ENCODE measurements around the gene HPS4.

The HPS4 gene

GRCh38 chr22:26512149-26512793 is 28.7 kb upstream of the HPS4 start, which contains the start of gene TFIP11:
Gene TFIP11, minus strand, starts transcription at chr22:26512473. Its CDS starts 2,201 bp downstream, at chr22:26510272.
- TF ChIP-seq ZFX (IDR thresholded peaks at IDR 0.05; ENCODE audit: borderline replicate concordance) (no peak), CTCF (IDR thresholded peaks at IDR 0.05) (no peak)
- peak within 1 kb of the TSS; percentile 53 for H3K27ac ChIP-seq

GRCh38 chr22:26508148-26508547 is 24.6 kb upstream of the HPS4 start:
- TF ChIP-seq ZFX (IDR thresholded peaks at IDR 0.05; ENCODE audit: borderline replicate concordance) = no peak
- no peak for TF ChIP-seq CTCF (IDR thresholded peaks at IDR 0.05)
- no peak overlapping the region for H3K27ac ChIP-seq

GRCh38 chr22:26503758-26504157 is 20.2 kb upstream of the HPS4 start:
- TF ChIP-seq ZFX (IDR thresholded peaks at IDR 0.05; ENCODE audit: borderline replicate concordance) (no peak), CTCF (IDR thresholded peaks at IDR 0.05) (no peak)
- no peak overlapping the region for H3K27ac ChIP-seq

GRCh38 chr22:26502688-26503561 is 19.3 kb upstream of the HPS4 start:
- H3K27ac ChIP-seq = no peak overlapping the region
- TF ChIP-seq ZFX (IDR thresholded peaks at IDR 0.05; ENCODE audit: borderline replicate concordance) = no peak
- peak; percentile 55 for TF ChIP-seq CTCF (IDR thresholded peaks at IDR 0.05)

- H3K27ac ChIP-seq = no peak overlapping the region
- TF ChIP-seq CTCF (IDR thresholded peaks at IDR 0.05) (no peak), ZFX (IDR thresholded peaks at IDR 0.05; ENCODE audit: borderline replicate concordance) (no peak)
Measured at GRCh38 chr22:26501996-26502395, 18.4 kb upstream of the HPS4 start.

GRCh38 chr22:26499188-26499703 is 15.7 kb upstream of the HPS4 start:
- H3K27ac ChIP-seq = no peak overlapping the region

More at GRCh38 chr22:26499188-26499703, 15.7 kb upstream of the HPS4 start:
- TF ChIP-seq CTCF (IDR thresholded peaks at IDR 0.05) = no peak
- TF ChIP-seq ZFX (IDR thresholded peaks at IDR 0.05; ENCODE audit: borderline replicate concordance) = no peak
